AG04450 (cell line): ENCODE data around the gene UPF1. TPM values are rescaled to one million over a fixed set of nuclear protein-coding genes. Genes with fewer than 3 reads are reported as not detected.
"Not testable (repeated sequence)": the region's sequence is repeated elsewhere in the genome, so short reads cannot be mapped to it uniquely, and the experiment has no call there.

Experiments
- CTCF ChIA-PET: fragments of 300-600, 350-600 bp; formaldehyde crosslinking; extraction: SDS; loops from one replicate; lab custom pipeline; 2022; ENCODE audit warnings: antibody characterized with exemption, inconsistent platforms; lab: Charles Lee
- POLR2A ChIA-PET: fragments of 350-600 bp; formaldehyde crosslinking; extraction: SDS; loops from one replicate; lab custom pipeline; 2021; ENCODE audit warnings: antibody characterized with exemption, inconsistent platforms; lab: Yijun Ruan, JAX
- DNase-seq: peaks from one replicate; pipeline ENCODE4 v3.0.0-alpha.2; 2011; ENCODE audit warnings: low read depth, low spot score
- H3K27ac ChIP-seq: one replicate; pipeline ENCODE4 v1.5.1; 2012; ENCODE audit warnings: low read depth, low read length, control low read depth
- H3K27me3 ChIP-seq: one replicate; pipeline ENCODE4 v1.6.0; 2012; ENCODE audit warnings: low read length; ENCODE audit not compliant: control insufficient read depth, insufficient read depth
- H3K4me3 ChIP-seq: 2 replicates; pipeline ENCODE4 v1.5.1; 2011; ENCODE audit warnings: mild to moderate bottlenecking, low read depth, low read length, control low read depth
- H3K9me3 ChIP-seq: 2 replicates; pipeline ENCODE4 v1.5.1; 2012; ENCODE audit warnings: low read length; ENCODE audit not compliant: control insufficient read depth, insufficient read depth
- polyA plus RNA-seq: library from polyadenylated mRNA; depleted of rRNA; stranded (reverse); fragments of >200 nt; gene quantifications from 2 replicates; pipeline ENCODE4 v1.2.3, GENCODE V29; 2011; rRNA removed
- TF ChIP-seq, protein P1 (sequence below): IDR thresholded peaks from 2 replicates; pipeline ENCODE4 v1.5.1; 2011; ENCODE audit warnings: low read depth, low read length, control low read depth, inconsistent platforms

Gene UPF1
- polyA plus RNA-seq, 1 experiment = 28.2 TPM

GRCh38 chr19:18912933-18913332 lies 81.2 kb downstream of the UPF1 start:
- TF ChIP-seq, protein P1, sequence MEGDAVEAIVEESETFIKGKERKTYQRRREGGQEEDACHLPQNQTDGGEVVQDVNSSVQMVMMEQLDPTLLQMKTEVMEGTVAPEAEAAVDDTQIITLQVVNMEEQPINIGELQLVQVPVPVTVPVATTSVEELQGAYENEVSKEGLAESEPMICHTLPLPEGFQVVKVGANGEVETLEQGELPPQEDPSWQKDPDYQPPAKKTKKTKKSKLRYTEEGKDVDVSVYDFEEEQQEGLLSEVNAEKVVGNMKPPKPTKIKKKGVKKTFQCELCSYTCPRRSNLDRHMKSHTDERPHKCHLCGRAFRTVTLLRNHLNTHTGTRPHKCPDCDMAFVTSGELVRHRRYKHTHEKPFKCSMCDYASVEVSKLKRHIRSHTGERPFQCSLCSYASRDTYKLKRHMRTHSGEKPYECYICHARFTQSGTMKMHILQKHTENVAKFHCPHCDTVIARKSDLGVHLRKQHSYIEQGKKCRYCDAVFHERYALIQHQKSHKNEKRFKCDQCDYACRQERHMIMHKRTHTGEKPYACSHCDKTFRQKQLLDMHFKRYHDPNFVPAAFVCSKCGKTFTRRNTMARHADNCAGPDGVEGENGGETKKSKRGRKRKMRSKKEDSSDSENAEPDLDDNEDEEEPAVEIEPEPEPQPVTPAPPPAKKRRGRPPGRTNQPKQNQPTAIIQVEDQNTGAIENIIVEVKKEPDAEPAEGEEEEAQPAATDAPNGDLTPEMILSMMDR = no peak
- DNase-seq = no peak
- H3K9me3 ChIP-seq = no peaks in the 10 kb centered on the region; the same call in 1 of the 2 replicates
- no peak overlapping the region for H3K4me3 ChIP-seq
- ChIA-PET CTCF (interaction anchor here (0.6 kb wide), 1 partner anchor 22 kb away, joined by 3 read pairs; no protein-coding TSS in a partner anchor), POLR2A (no interaction called here)
- no peaks in the 10 kb centered on the region for H3K27me3 ChIP-seq
- no peak overlapping the region for H3K27ac ChIP-seq

- no peak overlapping the region for H3K27ac ChIP-seq
- no peaks in the 10 kb centered on the region; the same call in 1 of the 2 replicates for H3K9me3 ChIP-seq
- no peak for DNase-seq
- TF ChIP-seq, protein P1 = no peak
- H3K27me3 ChIP-seq = no peaks in the 10 kb centered on the region
- POLR2A ChIA-PET = no interaction called here
- no peak overlapping the region for H3K4me3 ChIP-seq
- CTCF ChIA-PET = interaction anchor here (0.6 to 0.7 kb wide), 2 partner anchors 23 to 66 kb away, joined by 3 read pairs; no protein-coding TSS in a partner anchor
These were observed 81.7 kb downstream of the UPF1 start for GRCh38 chr19:18913466-18913865.

GRCh38 chr19:18915639-18916038 lies 83.9 kb downstream of the UPF1 start:
- POLR2A ChIA-PET = interaction anchor here (0.7 kb wide), 1 partner anchor 79 kb away, joined by 3 read pairs; no protein-coding TSS in a partner anchor
- Histone ChIP-seq H3K9me3 (no peaks in the 10 kb centered on the region; the same call in 1 of the 2 replicates), H3K27me3 (no peaks in the 10 kb centered on the region), H3K27ac (no peak overlapping the region), H3K4me3 (no peak overlapping the region)
- TF ChIP-seq, protein P1 = peak; percentile 33
- CTCF ChIA-PET = interaction anchor here (0.5 to 0.7 kb wide), 2 partner anchors 128 to 344 kb away, joined by 3 to 4 read pairs; partner anchors contain the start of gene UBA52
- DNase-seq = no peak

GRCh38 chr19:18917593-18917992 lies 85.8 kb downstream of the UPF1 start:
- H3K27me3 ChIP-seq, H3K27ac ChIP-seq, CTCF ChIA-PET, H3K9me3 ChIP-seq, DNase-seq, H3K4me3 ChIP-seq: not testable (repeated sequence)
- POLR2A ChIA-PET = interaction anchor here (1.0 to 1.1 kb wide), 2 partner anchors 11 to 328 kb away, joined by 3 to 7 read pairs; no protein-coding TSS in a partner anchor

Other genes starting within 250 kb of the UPF1 start
- 17.6 TPM in 2 replicates for gene REX1BD, start 243.2 kb upstream of the UPF1 start, polyA plus RNA-seq
- gene CRLF1, start 225.2 kb upstream of the UPF1 start, polyA plus RNA-seq = 2.6 and 2.9 TPM in 2 replicates
- gene TMEM59L, start 219.1 kb upstream of the UPF1 start, polyA plus RNA-seq = 0.81 and 1.3 TPM in 2 replicates
- 1.2 and 3.8 TPM in 2 replicates for gene KLHL26, start 194.9 kb upstream of the UPF1 start, polyA plus RNA-seq
- gene CRTC1, start 148.3 kb upstream of the UPF1 start, polyA plus RNA-seq = 1.0 and 1.4 TPM in 2 replicates
- gene COMP, start 40.7 kb upstream of the UPF1 start, polyA plus RNA-seq = 0.09 TPM in 2 replicates
- 1.8 and 2.0 TPM in 2 replicates for gene CERS1, start 64.2 kb downstream of the UPF1 start, polyA plus RNA-seq
- gene COPE, start 87.4 kb downstream of the UPF1 start, polyA plus RNA-seq = 170 and 217 TPM in 2 replicates
- gene DDX49, start 87.8 kb downstream of the UPF1 start, polyA plus RNA-seq = 30.7 and 40.9 TPM in 2 replicates
- 29.0 and 45.3 TPM in 2 replicates for gene HOMER3, start 109.3 kb downstream of the UPF1 start, polyA plus RNA-seq
- gene SUGP2, start 201.6 kb downstream of the UPF1 start, polyA plus RNA-seq = 39.2 and 44.2 TPM in 2 replicates
- gene ARMC6, start 201.6 kb downstream of the UPF1 start, polyA plus RNA-seq = 18.9 and 26.4 TPM in 2 replicates
- gene SLC25A42, start 232.0 kb downstream of the UPF1 start, polyA plus RNA-seq = 3.7 and 4.8 TPM in 2 replicates